GM10248 (cell line): ENCODE data around the gene SH3TC1.

ENCODE experiments used
- CTCF ChIA-PET: fragments of 300-600 bp; sonication (Branson Sonifier 250); formaldehyde crosslinking; extraction: SDS; loops from one replicate; lab custom pipeline; 2021; ENCODE audit warnings: antibody characterized with exemption; lab: Yijun Ruan, JAX
- POLR2A ChIA-PET: fragments of 350-650 bp; sonication (Branson Sonifier 250); formaldehyde crosslinking; extraction: SDS; loops from one replicate; lab custom pipeline; 2020; ENCODE audit warnings: antibody characterized with exemption; lab: Yijun Ruan, JAX
- DNase-seq: peaks from one replicate; pipeline ENCODE4 v3.0.0; 2012; ENCODE audit errors: extremely low spot score
- TF ChIP-seq, protein P1 (sequence below): IDR thresholded peaks from 2 replicates; pipeline ENCODE4 v1.5.1; 2012; ENCODE audit warnings: mild to moderate bottlenecking, low read depth; ENCODE audit errors: extremely low read depth, missing control alignments, control extremely low read depth

SH3TC1 gene

DNA sequence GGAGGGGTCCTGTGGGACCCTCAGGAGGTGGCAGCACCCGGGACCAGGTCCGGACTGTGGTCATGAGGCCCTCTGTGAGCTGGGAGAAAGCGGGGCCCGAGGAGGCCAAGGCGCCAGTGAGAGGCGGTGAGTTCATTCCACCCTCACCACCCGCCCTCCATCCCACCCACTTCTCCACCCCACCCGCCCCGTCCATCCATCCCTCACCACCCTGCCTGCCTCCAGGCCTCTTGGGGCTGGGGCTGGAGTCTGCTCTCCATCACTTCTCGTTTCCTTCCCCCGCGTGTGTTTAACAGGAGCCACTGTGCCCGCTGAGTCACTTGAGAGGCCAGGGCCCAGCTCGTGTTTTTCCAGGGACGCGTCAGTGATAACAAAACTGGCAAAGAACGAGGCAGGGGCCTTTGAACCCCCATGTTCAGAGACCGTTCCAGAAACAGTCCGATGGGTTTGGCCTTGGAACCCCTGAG lies 6.2 kb downstream of the SH3TC1 start:
- ChIA-PET POLR2A (no interaction called here), CTCF (interaction anchor here (0.9 kb wide), 1 partner anchor 29 kb away, joined by 3 read pairs; no protein-coding TSS in a partner anchor)
- TF ChIP-seq, protein P1, sequence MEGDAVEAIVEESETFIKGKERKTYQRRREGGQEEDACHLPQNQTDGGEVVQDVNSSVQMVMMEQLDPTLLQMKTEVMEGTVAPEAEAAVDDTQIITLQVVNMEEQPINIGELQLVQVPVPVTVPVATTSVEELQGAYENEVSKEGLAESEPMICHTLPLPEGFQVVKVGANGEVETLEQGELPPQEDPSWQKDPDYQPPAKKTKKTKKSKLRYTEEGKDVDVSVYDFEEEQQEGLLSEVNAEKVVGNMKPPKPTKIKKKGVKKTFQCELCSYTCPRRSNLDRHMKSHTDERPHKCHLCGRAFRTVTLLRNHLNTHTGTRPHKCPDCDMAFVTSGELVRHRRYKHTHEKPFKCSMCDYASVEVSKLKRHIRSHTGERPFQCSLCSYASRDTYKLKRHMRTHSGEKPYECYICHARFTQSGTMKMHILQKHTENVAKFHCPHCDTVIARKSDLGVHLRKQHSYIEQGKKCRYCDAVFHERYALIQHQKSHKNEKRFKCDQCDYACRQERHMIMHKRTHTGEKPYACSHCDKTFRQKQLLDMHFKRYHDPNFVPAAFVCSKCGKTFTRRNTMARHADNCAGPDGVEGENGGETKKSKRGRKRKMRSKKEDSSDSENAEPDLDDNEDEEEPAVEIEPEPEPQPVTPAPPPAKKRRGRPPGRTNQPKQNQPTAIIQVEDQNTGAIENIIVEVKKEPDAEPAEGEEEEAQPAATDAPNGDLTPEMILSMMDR: no peak
- no peak for DNase-seq

DNA sequence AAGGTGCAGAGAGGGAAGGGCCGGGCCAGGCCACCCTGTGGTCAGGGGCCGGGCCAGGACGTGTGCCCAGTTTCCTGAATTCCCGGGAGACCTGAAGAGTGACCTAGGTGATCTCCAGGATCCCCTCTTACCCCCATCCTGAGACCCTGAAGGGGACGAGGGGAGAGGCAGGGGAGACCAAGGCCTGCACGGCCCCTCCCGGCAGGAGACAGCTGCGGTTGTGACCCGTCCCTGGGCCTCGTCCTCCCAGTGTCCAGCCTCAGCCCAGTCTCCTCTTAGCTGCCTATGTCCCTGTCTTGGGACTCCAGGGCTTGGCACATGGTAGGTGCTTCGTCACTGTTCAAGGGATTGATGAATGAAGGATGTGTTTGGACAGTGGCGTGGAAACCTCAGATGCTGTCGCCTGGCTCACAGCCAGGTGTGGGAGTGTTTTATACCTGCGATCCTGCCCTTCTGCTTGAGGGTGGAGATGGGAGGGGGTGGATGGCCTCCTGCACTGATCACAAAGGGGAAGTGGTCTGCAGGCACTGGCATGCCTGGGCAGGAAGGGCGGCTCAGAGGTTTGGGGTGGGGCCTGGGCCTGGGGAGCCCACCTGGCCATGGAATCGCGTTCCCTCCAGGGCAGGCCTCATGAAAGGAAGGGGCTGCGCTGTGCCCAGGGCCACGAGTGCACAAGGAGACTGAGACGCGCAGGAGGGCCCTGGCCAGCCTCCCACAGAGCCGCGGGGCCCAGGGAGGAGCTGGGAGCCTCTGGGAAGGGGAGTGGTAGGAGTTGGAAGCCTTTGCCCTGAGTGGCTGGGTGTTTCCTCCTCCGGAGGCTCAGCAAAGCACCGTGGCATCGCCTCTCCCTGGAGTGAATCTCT lies 6.9 kb downstream of the SH3TC1 start:
- CTCF ChIA-PET: interaction anchor here (0.9 to 1.5 kb wide), 4 partner anchors 12 to 36 kb away, joined by 3 to 4 read pairs (median 3); no protein-coding TSS in a partner anchor
- POLR2A ChIA-PET: no interaction called here
- no peak for DNase-seq
- TF ChIP-seq, protein P1: no peak

DNA sequence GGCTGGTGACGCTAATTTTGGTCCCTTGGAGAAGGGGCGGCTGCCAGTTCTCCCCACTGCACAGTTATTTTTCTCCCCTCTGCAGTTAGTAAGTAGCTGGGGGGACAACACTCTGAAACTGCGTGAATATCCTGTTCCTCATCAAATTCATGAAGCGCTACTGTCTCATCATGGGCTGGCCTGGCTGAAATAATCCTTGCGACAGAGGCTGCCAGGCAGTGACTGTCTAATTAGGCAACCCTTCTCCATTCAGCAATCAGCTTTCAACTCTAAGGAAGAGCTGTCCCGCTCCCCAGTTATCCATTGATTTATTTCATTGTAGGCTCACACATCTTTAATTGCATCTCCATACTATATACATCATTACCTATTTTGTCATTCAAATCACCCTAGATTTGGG lies 8.2 kb downstream of the SH3TC1 start:
- ChIA-PET CTCF (interaction anchor here (1.5 kb wide), 1 partner anchor 31 kb away, joined by 4 read pairs; no protein-coding TSS in a partner anchor), POLR2A (no interaction called here)
- no peak for DNase-seq
- TF ChIP-seq, protein P1: no peak

DNA sequence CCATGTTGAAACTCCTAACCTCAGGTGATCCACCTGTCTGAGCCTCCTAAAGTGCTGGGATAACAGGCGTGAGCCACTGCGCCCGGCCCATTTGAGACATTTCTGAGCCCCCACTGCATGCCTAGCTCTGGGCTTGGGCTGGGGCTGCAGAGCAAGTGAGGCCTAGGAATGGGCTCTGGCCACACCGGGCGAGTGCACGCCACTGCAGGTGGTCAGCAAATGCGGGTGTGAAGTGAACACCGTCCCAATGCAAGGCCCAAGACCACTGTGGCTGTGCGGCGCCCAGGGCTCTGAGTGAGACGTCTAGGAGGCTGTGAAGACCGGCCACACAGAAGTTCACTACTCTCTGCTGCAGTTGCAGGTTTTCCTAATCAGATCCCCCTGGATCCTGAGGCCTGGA lies 9.5 kb downstream of the SH3TC1 start:
- CTCF ChIA-PET: no interaction called here
- TF ChIP-seq, protein P1: no peak
- no peak for DNase-seq
- POLR2A ChIA-PET: no interaction called here

DNA sequence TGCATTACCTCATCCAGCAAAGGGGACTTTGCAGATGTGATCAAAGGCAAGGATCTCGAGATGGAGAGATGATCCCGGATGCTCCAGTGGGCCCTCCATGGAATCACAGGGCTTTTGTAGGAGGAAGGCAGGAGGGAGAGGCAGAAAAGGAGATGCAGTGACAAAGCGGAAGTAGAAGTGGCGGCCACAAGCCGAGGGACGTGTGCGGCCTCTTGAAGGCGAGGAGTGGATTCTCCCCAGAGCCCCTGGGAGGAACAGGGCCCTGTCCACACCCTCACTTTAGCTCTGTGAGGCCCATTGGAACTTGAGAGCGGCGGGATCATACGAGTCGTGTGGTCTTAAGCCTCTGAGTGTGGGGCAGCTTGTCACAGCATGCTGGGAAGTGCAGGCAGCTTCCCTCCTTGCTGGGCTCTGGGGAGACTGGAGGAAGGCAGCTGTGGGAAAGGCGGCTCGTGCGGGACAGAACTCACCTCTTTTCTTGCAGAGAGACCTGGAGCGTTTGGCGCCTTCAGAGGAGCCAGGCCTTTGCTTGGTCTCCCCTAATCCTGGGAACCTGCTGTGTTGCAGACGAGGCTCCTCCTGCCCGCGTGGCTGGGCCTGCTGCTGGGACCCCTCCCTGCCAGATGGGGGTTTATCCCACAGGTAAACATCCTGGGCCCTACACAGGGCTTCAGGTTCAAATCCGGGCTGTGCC lies 10.2 kb downstream of the SH3TC1 start:
- TF ChIP-seq, protein P1: no peak
- DNase-seq: no peak
- ChIA-PET CTCF (no interaction called here), POLR2A (no interaction called here)

DNA sequence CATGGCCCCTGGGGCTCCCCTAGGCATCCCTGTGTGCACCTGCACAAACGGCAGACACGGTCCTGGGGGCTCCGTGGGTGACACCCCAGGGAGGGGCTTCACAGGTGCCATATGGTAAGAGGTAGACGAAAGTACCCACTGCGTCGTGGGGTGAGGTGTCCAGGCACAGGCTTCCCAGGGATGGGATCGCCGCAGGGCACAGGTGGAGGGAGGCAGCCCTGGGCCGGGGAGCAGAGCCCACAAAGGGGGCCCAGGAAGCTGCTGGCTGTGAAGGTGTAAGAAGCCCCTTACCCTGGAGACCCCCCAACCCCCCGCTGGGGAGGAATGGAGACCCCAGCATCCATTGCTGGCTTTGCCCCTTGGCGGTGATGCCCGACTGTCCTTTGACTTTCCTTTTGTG lies 10.9 kb downstream of the SH3TC1 start:
- TF ChIP-seq, protein P1: no peak
- ChIA-PET CTCF (no interaction called here), POLR2A (no interaction called here)
- DNase-seq: no peak
